ENCODE data around the gene ATRN. TPM values are rescaled to one million over a fixed set of nuclear protein-coding genes. Genes with fewer than 3 reads are reported as not detected.

The ATRN gene
- total RNA-seq, 4 donors from 2014 or later: 24.0 to 31.5 (median 26.4) TPM

- H3K36me3 ChIP-seq: no peaks in the 10 kb centered on the region
- no peak overlapping the region for H3K27ac ChIP-seq
- no peak for TF ChIP-seq CTCF (IDR thresholded peaks at IDR 0.05)
- no peak for TF ChIP-seq EP300 (IDR thresholded peaks at IDR 0.05)
- TF ChIP-seq POLR2A (IDR thresholded peaks at IDR 0.05): no peak
- H3K4me3 ChIP-seq: no peak overlapping the region
- H3K9me3 ChIP-seq: no peaks in the 10 kb centered on the region
- no peaks in the 10 kb centered on the region for H3K4me1 ChIP-seq
- WGBS, 2 donors: 60 to 66% methylated on average over 4 of the region's 4 CpGs
- DNase-seq (ENCODE audit: low spot score in 2 of 2): no peak
- H3K27me3 ChIP-seq: no peaks in the 10 kb centered on the region
These were observed 14.2 kb upstream of the ATRN start for GRCh38 chr20:3456648-3457047.

GRCh38 chr20:3459881-3460307 lies 10.9 kb upstream of the ATRN start:
- whole genome bisulfite sequencing, 2 donors: 82 to 92% methylated on average over 1 of the region's 1 CpG
- no peak for DNase-seq (ENCODE audit: low spot score in 2 of 2)
- Histone ChIP-seq H3K27me3 (no peaks in the 10 kb centered on the region), H3K9me3 (no peaks in the 10 kb centered on the region), H3K36me3 (no peaks in the 10 kb centered on the region), H3K4me3 (no peak overlapping the region), H3K4me1 (no peaks in the 10 kb centered on the region), H3K27ac (no peak overlapping the region)
- TF ChIP-seq CTCF (IDR thresholded peaks at IDR 0.05) (no peak), EP300 (IDR thresholded peaks at IDR 0.05) (no peak), POLR2A (IDR thresholded peaks at IDR 0.05) (no peak)

- no peaks in the 10 kb centered on the region for H3K4me1 ChIP-seq
- no peaks in the 10 kb centered on the region for H3K9me3 ChIP-seq
- H3K36me3 ChIP-seq: no peaks in the 10 kb centered on the region
- H3K27ac ChIP-seq: no peak overlapping the region
- TF ChIP-seq POLR2A (IDR thresholded peaks at IDR 0.05) (no peak), EP300 (IDR thresholded peaks at IDR 0.05) (no peak), CTCF (IDR thresholded peaks at IDR 0.05) (no peak)
- 25 to 30% methylated on average over 12 of the region's 12 CpGs for WGBS, 2 donors
- no peak for DNase-seq (ENCODE audit: low spot score in 2 of 2)
- no peaks in the 10 kb centered on the region for H3K27me3 ChIP-seq
- no peak overlapping the region for H3K4me3 ChIP-seq
These were observed 9.5 kb upstream of the ATRN start for GRCh38 chr20:3461211-3461771.

GRCh38 chr20:3461911-3462677 lies 8.7 kb upstream of the ATRN start:
- DNase-seq (ENCODE audit: low spot score in 2 of 2): no peak
- Histone ChIP-seq H3K4me3 (no peak overlapping the region), H3K9me3 (no peaks in the 10 kb centered on the region), H3K4me1 (no peaks in the 10 kb centered on the region), H3K27ac (no peak overlapping the region), H3K27me3 (no peaks in the 10 kb centered on the region), H3K36me3 (no peaks in the 10 kb centered on the region)
- TF ChIP-seq EP300 (IDR thresholded peaks at IDR 0.05): no peak
- no peak for TF ChIP-seq CTCF (IDR thresholded peaks at IDR 0.05)
- no peak for TF ChIP-seq POLR2A (IDR thresholded peaks at IDR 0.05)
- 85 to 87% methylated on average over 11 of the region's 11 CpGs for WGBS, 2 donors

- DNase-seq (ENCODE audit: low spot score in 2 of 2): no peak
- Histone ChIP-seq H3K27me3 (no peaks in the 10 kb centered on the region), H3K4me3 (no peak overlapping the region), H3K27ac (no peak overlapping the region), H3K36me3 (no peaks in the 10 kb centered on the region), H3K9me3 (no peaks in the 10 kb centered on the region), H3K4me1 (no peaks in the 10 kb centered on the region)
- TF ChIP-seq EP300 (IDR thresholded peaks at IDR 0.05) (no peak), CTCF (IDR thresholded peaks at IDR 0.05) (no peak), POLR2A (IDR thresholded peaks at IDR 0.05) (no peak)
- WGBS, 2 donors: 76 to 81% methylated on average over 4 of the region's 4 CpGs
These were observed 6.7 kb upstream of the ATRN start for GRCh38 chr20:3464166-3464565.

Data from tibial nerve (tissue), 4 donors.